Naive thymus-derived CD8-positive, alpha-beta T cell (primary cell): Measurements from ENCODE around the gene MKX. TPM values are rescaled to one million over a fixed set of nuclear protein-coding genes. Genes with fewer than 3 reads are reported as not detected.

ENCODE experiments used
- ATAC-seq, 2 donors: fragments of 150-1000 bp; cut with Tn5 transposase in 1 of 2; sonication (Bioruptor Pico), chemical (Tn5 transposase) in 1 of 2; 1 replicate in 1 of 2; 2 replicates in 1 of 2; pipeline ENCODE4 v1.10.0; 2021; ENCODE audit warnings: mild to moderate bottlenecking in 2 of 2, moderate library complexity in 2 of 2
- POLR2A ChIA-PET: fragments of 350-600 bp; sonication (Branson Sonifier 250); formaldehyde crosslinking; loops from one replicate; lab custom pipeline; 2021; ENCODE audit warnings: antibody characterized with exemption; lab: Charles Lee
- DNase-seq, 10 donors: peaks; one replicate each; pipeline versions ENCODE4 v3.0.0 to v3.0.0-alpha.2; 2020 to 2022
- H3K27ac Mint-ChIP-seq, 10 donors: one replicate each; pipeline ENCODE4 v1.8.0; 2020 to 2022; ENCODE audit warnings: mild to moderate bottlenecking in 10 of 10, mixed read lengths in 10 of 10, moderate library complexity in 4 of 10, inconsistent platforms in 1 of 10
- H3K27me3 Mint-ChIP-seq, 5 donors: one replicate each; pipeline ENCODE4 v1.8.0; 2021 to 2022; ENCODE audit warnings: mixed read lengths in 5 of 5
- H3K36me3 Mint-ChIP-seq, 3 donors: one replicate each; pipeline ENCODE4 v1.8.0; 2020 to 2022; ENCODE audit warnings: mixed read lengths in 3 of 3, mild to moderate bottlenecking in 2 of 3, inconsistent platforms in 1 of 3
- H3K4me1 Mint-ChIP-seq, 4 donors: one replicate each; pipeline ENCODE4 v1.8.0; 2021 to 2022; ENCODE audit warnings: mixed read lengths in 4 of 4
- H3K4me3 Mint-ChIP-seq, 10 donors: one replicate each; pipeline ENCODE4 v1.8.0; 2020 to 2022; ENCODE audit warnings: mild to moderate bottlenecking in 10 of 10, mixed read lengths in 10 of 10, moderate library complexity in 6 of 10, inconsistent platforms in 1 of 10
- H3K9me3 Mint-ChIP-seq, 9 donors: one replicate each; pipeline ENCODE4 v1.8.0; 2020 to 2022; ENCODE audit warnings: mixed read lengths in 9 of 9, mild to moderate bottlenecking in 3 of 9, inconsistent platforms in 1 of 9, moderate library complexity in 1 of 9
- polyA plus RNA-seq, 3 donors: library from polyadenylated mRNA; unstranded; fragments of 300-500 nt; fragmentation: Illumina TruSeq; gene quantifications; one replicate each; pipeline ENCODE4 v1.2.3, GENCODE V29; 2021
- total RNA-seq, 8 experiments: library from RNA in 2 of 8; stranded (reverse) in 2 of 8; gene quantifications; one replicate each; pipeline ENCODE4 v1.2.3 and lab custom pipeline; 2021 to 2026

The MKX gene
- total RNA-seq, result not detected
- polyA plus RNA-seq, result not detected
- total RNA-seq (lab: John Stamatoyannopoulos, UW), result 0 to 5.7 (median 0.04) reads per million in 6 experiments

DNA sequence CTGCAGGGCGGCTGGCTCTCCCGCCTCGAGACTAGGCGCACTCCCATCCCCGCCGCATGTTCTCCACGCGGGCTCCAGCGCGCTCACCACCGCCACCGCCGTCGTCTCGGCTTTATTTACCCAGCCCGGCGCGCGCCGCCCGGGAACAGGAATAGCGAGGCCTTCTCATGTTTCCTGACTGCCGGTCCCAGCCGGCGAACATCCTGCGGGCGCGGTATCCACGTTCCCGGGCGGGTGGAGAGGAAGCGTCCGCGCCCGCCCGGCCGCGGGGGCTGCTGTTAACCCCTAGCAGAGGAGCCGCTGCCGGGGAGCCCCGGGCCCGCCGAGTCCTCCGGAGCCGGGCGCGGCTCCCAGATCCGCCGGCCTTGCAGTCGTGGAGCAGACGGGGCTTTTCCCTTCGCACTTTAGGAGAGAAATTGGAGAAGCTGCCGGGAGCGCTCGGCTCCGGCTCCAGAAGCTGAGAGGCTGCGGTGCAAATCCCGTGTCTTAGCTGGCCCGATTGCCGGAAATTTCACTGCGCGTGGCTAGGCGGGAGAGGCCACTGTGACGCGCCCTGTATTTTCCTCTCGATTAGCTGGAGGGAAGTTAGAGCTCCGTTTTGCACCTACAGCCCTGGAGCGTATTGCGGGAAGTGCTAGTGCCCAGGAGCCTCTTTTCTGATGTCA lies at the start of gene MKX:
Gene MKX (minus strand): TSS at position 88 of the 665 bp plus-strand sequence. CDS start 2,404 bp downstream, outside the sequence.
- Mint-ChIP-seq H3K9me3 (no peaks in the 10 kb centered on the region), H3K4me1 (peaks cover 26 to 41% (median 36%) of the 10 kb centered on the region in 4 donors), H3K27me3 (peaks cover 29 to 79% (median 57%) of the 10 kb centered on the region in 5 donors), H3K27ac (peak within 1 kb of the TSS in 2 of 10 donors; percentile 36 to 37), H3K4me3 (peak within 1 kb of the TSS; percentile 82 to 94 (median 91)), H3K36me3 (peaks cover 0 to 2% (median 0%) of the 10 kb centered on the region in 3 donors)
- DNase-seq, result peak in 7 of 10 donors; percentile 22 to 57 (median 42)
- peak in 1 of 2 donors; percentile 0 for ATAC-seq
- POLR2A ChIA-PET, result no interaction called here

- Mint-ChIP-seq H3K4me3 (no peak overlapping the region), H3K27me3 (peaks cover 6 to 39% (median 11%) of the 10 kb centered on the region in 5 donors), H3K4me1 (no peaks in the 10 kb centered on the region), H3K36me3 (no peaks in the 10 kb centered on the region), H3K9me3 (no peaks in the 10 kb centered on the region), H3K27ac (no peak overlapping the region)
- ATAC-seq (no peak), DNase-seq (no peak)
- POLR2A ChIA-PET, result no interaction called here
These were observed 48.5 kb upstream of the MKX start for GRCh38 chr10:27794157-27794556.

- POLR2A ChIA-PET, result no interaction called here
- ATAC-seq, result no peak
- Mint-ChIP-seq H3K4me3 (no peak overlapping the region), H3K36me3 (no peaks in the 10 kb centered on the region), H3K4me1 (no peaks in the 10 kb centered on the region), H3K27ac (no peak overlapping the region), H3K9me3 (no peaks in the 10 kb centered on the region), H3K27me3 (peaks cover 7 to 46% (median 13%) of the 10 kb centered on the region in 5 donors)
- no peak for DNase-seq
These were observed 46.6 kb upstream of the MKX start for GRCh38 chr10:27792216-27792615.

GRCh38 chr10:27784272-27784671 lies 38.7 kb upstream of the MKX start:
- Mint-ChIP-seq H3K4me3 (no peak overlapping the region), H3K4me1 (no peaks in the 10 kb centered on the region), H3K27ac (peak overlapping the region in 1 of 10 donors; percentile 26), H3K9me3 (peaks cover 0 to 9% (median 2%) of the 10 kb centered on the region in 9 donors), H3K27me3 (peaks cover 1 to 32% (median 18%) of the 10 kb centered on the region in 5 donors), H3K36me3 (peaks cover 0 to 9% (median 0%) of the 10 kb centered on the region in 3 donors)
- POLR2A ChIA-PET, result no interaction called here
- DNase-seq (no peak), ATAC-seq (no peak)

GRCh38 chr10:27783660-27784059 lies 38.0 kb upstream of the MKX start:
- ATAC-seq (peak; percentile 73 to 77), DNase-seq (peak in 7 of 10 donors; percentile 5 to 54 (median 26))
- Mint-ChIP-seq H3K36me3 (peaks cover 0 to 9% (median 0%) of the 10 kb centered on the region in 3 donors), H3K9me3 (peaks cover 0 to 9% (median 2%) of the 10 kb centered on the region in 9 donors), H3K4me1 (no peaks in the 10 kb centered on the region), H3K4me3 (no peak overlapping the region), H3K27me3 (peaks cover 2 to 32% (median 18%) of the 10 kb centered on the region in 5 donors), H3K27ac (peak overlapping the region in 1 of 10 donors; percentile 26)
- POLR2A ChIA-PET, result no interaction called here

- Mint-ChIP-seq H3K27ac (no peak overlapping the region), H3K9me3 (peaks cover 0 to 9% (median 2%) of the 10 kb centered on the region in 9 donors), H3K27me3 (peaks cover 24 to 56% (median 31%) of the 10 kb centered on the region in 5 donors), H3K4me3 (no peak overlapping the region), H3K36me3 (peaks cover 0 to 9% (median 0%) of the 10 kb centered on the region in 3 donors), H3K4me1 (no peaks in the 10 kb centered on the region)
- ATAC-seq (no peak), DNase-seq (no peak)
- POLR2A ChIA-PET, result no interaction called here
These were observed 33.9 kb upstream of the MKX start for GRCh38 chr10:27779462-27780015.

GRCh38 chr10:27774831-27775230 lies 29.2 kb upstream of the MKX start:
- POLR2A ChIA-PET, result no interaction called here
- ATAC-seq (no peak), DNase-seq (no peak)
- Mint-ChIP-seq H3K36me3 (no peaks in the 10 kb centered on the region), H3K27me3 (peaks cover 26 to 73% (median 43%) of the 10 kb centered on the region in 5 donors), H3K27ac (no peak overlapping the region), H3K9me3 (peaks cover 0 to 2% (median 0%) of the 10 kb centered on the region in 9 donors), H3K4me3 (no peak overlapping the region), H3K4me1 (peaks cover 0 to 2% (median 0%) of the 10 kb centered on the region in 4 donors)

- Mint-ChIP-seq H3K4me3 (no peak overlapping the region), H3K36me3 (no peaks in the 10 kb centered on the region), H3K27me3 (peaks cover 18 to 61% (median 33%) of the 10 kb centered on the region in 5 donors), H3K9me3 (peaks cover 0 to 2% (median 0%) of the 10 kb centered on the region in 9 donors), H3K27ac (no peak overlapping the region), H3K4me1 (peaks cover 0 to 2% (median 0%) of the 10 kb centered on the region in 4 donors)
- POLR2A ChIA-PET, result no interaction called here
- peak in 1 of 2 donors; percentile 29 for ATAC-seq
- no peak for DNase-seq
These were observed 25.6 kb upstream of the MKX start for GRCh38 chr10:27771231-27771630.

DNA sequence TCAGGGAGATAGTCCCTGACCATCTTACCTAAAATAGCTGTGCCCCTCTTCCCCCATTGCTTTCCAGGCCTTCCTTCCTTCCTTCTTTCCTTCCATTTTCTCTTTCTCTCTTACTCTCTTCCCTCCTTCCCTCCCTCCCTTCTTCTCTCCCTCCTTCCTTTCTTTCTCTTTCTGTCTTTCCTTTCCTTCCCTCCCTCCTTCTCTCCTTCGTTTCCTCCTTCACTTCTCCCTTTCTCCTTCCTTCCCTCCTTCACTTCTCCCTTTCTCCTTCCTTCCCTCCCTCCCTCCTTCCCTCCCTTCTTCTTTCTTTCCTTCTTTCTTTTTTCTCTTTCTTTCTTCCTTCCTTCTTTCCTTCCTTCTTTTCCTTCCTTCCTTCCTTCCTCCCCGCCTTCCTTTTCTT lies 24.6 kb upstream of the MKX start:
- H3K4me1 Mint-ChIP-seq, result peaks cover 0 to 2% (median 0%) of the 10 kb centered on the region in 4 donors
- H3K27ac Mint-ChIP-seq, result no peak overlapping the region
- H3K36me3 Mint-ChIP-seq, result no peaks in the 10 kb centered on the region
- POLR2A ChIA-PET, result no interaction called here
- DNase-seq, result no peak
- peaks cover 12 to 50% (median 30%) of the 10 kb centered on the region in 5 donors for H3K27me3 Mint-ChIP-seq
- H3K9me3 Mint-ChIP-seq, result peaks cover 0 to 2% (median 0%) of the 10 kb centered on the region in 9 donors
- no peak for ATAC-seq
- H3K4me3 Mint-ChIP-seq, result no peak overlapping the region

DNA sequence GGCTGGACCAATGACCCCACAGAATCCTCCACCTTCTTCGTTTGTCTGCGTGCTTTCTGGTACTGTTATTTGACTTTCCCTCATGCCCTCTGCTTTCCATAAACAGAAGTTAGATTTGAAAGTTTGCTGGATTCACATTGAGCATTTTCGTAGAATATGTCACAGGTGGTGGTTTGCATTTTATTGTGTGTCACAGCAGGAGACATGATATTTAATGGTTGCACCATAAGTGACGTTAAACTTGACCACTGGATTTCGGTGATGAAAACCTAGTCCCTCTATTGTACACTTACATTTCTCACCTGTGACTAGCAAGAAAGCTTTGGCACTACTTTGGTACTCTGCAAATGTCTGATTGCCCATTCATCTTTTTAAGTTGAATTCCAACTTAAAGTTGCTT lies 15.2 kb upstream of the MKX start:
- H3K4me1 Mint-ChIP-seq, result no peaks in the 10 kb centered on the region
- ATAC-seq (no peak), DNase-seq (no peak)
- no peak overlapping the region for H3K27ac Mint-ChIP-seq
- peaks cover 0 to 9% (median 6%) of the 10 kb centered on the region in 5 donors for H3K27me3 Mint-ChIP-seq
- no peaks in the 10 kb centered on the region for H3K9me3 Mint-ChIP-seq
- no peaks in the 10 kb centered on the region for H3K36me3 Mint-ChIP-seq
- H3K4me3 Mint-ChIP-seq, result no peak overlapping the region
- POLR2A ChIA-PET, result no interaction called here

- Mint-ChIP-seq H3K27ac (no peak overlapping the region), H3K4me1 (no peaks in the 10 kb centered on the region), H3K9me3 (no peaks in the 10 kb centered on the region), H3K36me3 (no peaks in the 10 kb centered on the region), H3K4me3 (no peak overlapping the region), H3K27me3 (peaks cover 0 to 9% (median 9%) of the 10 kb centered on the region in 5 donors)
- DNase-seq (no peak), ATAC-seq (no peak)
- POLR2A ChIA-PET, result no interaction called here
These were observed 14.1 kb upstream of the MKX start for GRCh38 chr10:27759483-27760272.

- H3K4me3 Mint-ChIP-seq, result no peak overlapping the region
- ATAC-seq, result no peak
- POLR2A ChIA-PET, result no interaction called here
These were observed 7.1 kb upstream of the MKX start for GRCh38 chr10:27752673-27753237.

More at GRCh38 chr10:27752673-27753237, 7.1 kb upstream of the MKX start:
- Mint-ChIP-seq H3K27ac (no peak overlapping the region), H3K36me3 (no peaks in the 10 kb centered on the region), H3K27me3 (peaks cover 20 to 52% (median 30%) of the 10 kb centered on the region in 5 donors), H3K9me3 (peaks cover 0 to 1% (median 0%) of the 10 kb centered on the region in 9 donors), H3K4me1 (no peaks in the 10 kb centered on the region)
- DNase-seq, result no peak
